HepG2 (cell line): ENCODE results near the gene FBN2. TPM values are rescaled to one million over a fixed set of nuclear protein-coding genes. Genes with fewer than 3 reads are reported as not detected.

Source experiments
- ATAC-seq: fragments of 200-7000 bp; cut with Tn5 transposase; 3 replicates; pipeline ENCODE4 v1.9.1; 2020; ENCODE audit warnings: mild to moderate bottlenecking, moderate library complexity
- BruUV-seq: library from RNA; stranded (reverse); fragments of 400-500 nt; replicated peaks from 2 replicates; lab custom pipeline; 2021; lab: Mats Ljungman, UMichigan
- CTCF ChIA-PET: fragments of 300-600 bp; formaldehyde crosslinking; extraction: SDS; loops from one replicate; lab custom pipeline; 2021; ENCODE audit warnings: low total read pairs, inconsistent platforms, low intra/inter-chr PET ratio; lab: Yijun Ruan, JAX
- POLR2A ChIA-PET: fragments of 350-600 bp; sonication (Branson Sonifier 250); formaldehyde crosslinking; loops from one replicate; lab custom pipeline; 2020; ENCODE audit warnings: antibody characterized with exemption, inconsistent platforms; lab: Yijun Ruan, JAX
- DNase-seq: peaks from one replicate; pipeline ENCODE4 v3.0.0-alpha.2; 2015; ENCODE audit warnings: low spot score
- FAIRE-seq: peaks from 3 replicates; lab custom pipeline; 2011; peaks lifted over from hg19 to GRCh38; lab: Jason Lieb, UNC
- H2AFZ ChIP-seq: one replicate; pipeline ENCODE4 v1.6.1; 2011; ENCODE audit warnings: low read length, inconsistent platforms
- H3K27ac ChIP-seq: fragments of 300-600 bp; 3 replicates; pipeline ENCODE4 v1.8.0; 2011; ENCODE audit warnings: mixed run types, mild to moderate bottlenecking, mixed read lengths, low read length, inconsistent platforms; ENCODE audit not compliant: insufficient read depth; ENCODE audit errors: extremely low read length
- H3K27me3 ChIP-seq, 2 experiments: fragments of 200-600 bp in 1 of 2; 2 replicates in 1 of 2; 3 replicates in 1 of 2; pipeline versions ENCODE4 v1.6.0 to v1.8.0; 2011; ENCODE audit warnings: low read length in 2 of 2, mild to moderate bottlenecking in 2 of 2, moderate library complexity in 2 of 2, inconsistent platforms in 1 of 2; ENCODE audit not compliant: insufficient read depth in 2 of 2, control insufficient read depth in 1 of 2
- H3K36me3 ChIP-seq, 2 experiments: fragments of 200-600 bp in 1 of 2; replicated peaks in 1 of 2; 2 replicates in 1 of 2; 3 replicates in 1 of 2; pipeline versions ENCODE4 v1.5.1 to v1.8.0; 2011; ENCODE audit warnings: low read length in 2 of 2, inconsistent platforms in 1 of 2; ENCODE audit not compliant: insufficient read depth in 2 of 2, control insufficient read depth in 1 of 2
- H3K4me1 ChIP-seq: 2 replicates; pipeline ENCODE4 v1.5.1; 2012; ENCODE audit warnings: low read length, inconsistent platforms; ENCODE audit not compliant: insufficient read depth
- H3K4me2 ChIP-seq: 2 replicates; pipeline ENCODE4 v1.6.0; 2011; ENCODE audit warnings: low read depth, low read length, inconsistent platforms
- H3K4me3 ChIP-seq, 3 experiments: fragments of 200-600 bp in 1 of 3; sonication (generic), shearing (Covaris generic) in 1 of 3; replicated peaks in 1 of 3; 2 replicates each; pipeline ENCODE4 v1.5.1; 2011 to 2016; ENCODE audit warnings: low read length in 3 of 3, inconsistent platforms in 2 of 3, low read depth in 2 of 3, mild to moderate bottlenecking in 2 of 3, control low read depth in 1 of 3, mixed read lengths in 1 of 3; ENCODE audit not compliant: insufficient read depth in 1 of 3
- H3K79me2 ChIP-seq: one replicate; pipeline ENCODE4 v1.6.1; 2011; ENCODE audit warnings: low read length, inconsistent platforms; ENCODE audit not compliant: insufficient read depth
- H3K9ac ChIP-seq: 2 replicates; pipeline ENCODE4 v1.6.0; 2011; ENCODE audit warnings: mild to moderate bottlenecking, low read depth, low read length, inconsistent platforms; ENCODE audit not compliant: insufficient read depth
- H3K9me3 ChIP-seq: 2 replicates; pipeline ENCODE4 v1.5.1; 2012; ENCODE audit warnings: mild to moderate bottlenecking, low read length
- H4K20me1 ChIP-seq: 2 replicates; pipeline ENCODE4 v1.6.0; 2011; ENCODE audit warnings: inconsistent platforms, mild to moderate bottlenecking, low read length, moderate library complexity; ENCODE audit not compliant: insufficient read depth
- NFE2 ChIP-seq: sonication (generic); formaldehyde crosslinking; IDR thresholded peaks from 2 replicates; pipeline ENCODE4 v1.4.0; 2020; ENCODE audit warnings: missing genetic modification reagents
- ZFP36L2 ChIP-seq: sonication (generic); formaldehyde crosslinking; IDR thresholded peaks from 2 replicates; pipeline ENCODE4 v1.4.0; 2020; ENCODE audit warnings: missing genetic modification reagents
- ZFP41 ChIP-seq: sonication (generic); formaldehyde crosslinking; IDR thresholded peaks from 2 replicates; pipeline ENCODE4 v1.4.0; 2020; ENCODE audit warnings: mild to moderate bottlenecking, missing genetic modification reagents, borderline replicate concordance
- ZNF607 ChIP-seq: sonication (generic); formaldehyde crosslinking; IDR thresholded peaks from 2 replicates; pipeline ENCODE4 v1.5.1; 2020; ENCODE audit warnings: missing genetic modification reagents, mild to moderate bottlenecking, borderline replicate concordance
- WGBS: methylation state at CpG from one replicate; pipeline ENCODE4 v1.1.6; 2017; ENCODE audit warnings: low lambda C conversion rate; 5-methylcytosine and 5-hydroxymethylcytosine counted together
- in situ Hi-C: cut with HindIII; loops from 2 replicates; pipeline ENCODE4 v1.10.0; 2017; ENCODE audit warnings: low pct_unique_long_range_greater_than_20kb; ENCODE audit not compliant: extremely low pct_ligation_motif_present
- intact Hi-C: fragments of 100-400 bp; cut with micrococcal nuclease; formaldehyde crosslinking; loops from one replicate; pipeline ENCODE4 v1.10.0; 2022; ENCODE audit not compliant: unreplicated experiment
- polyA plus RNA-seq, 8 experiments: library from polyadenylated mRNA; depleted of rRNA in 3 of 8; stranded (reverse) in 7 of 8; unstranded in 1 of 8; fragments of >200 nt; fragmentation: Illumina TruSeq in 4 of 8; extraction: Trizol in 4 of 8; gene quantifications; 2 replicates each; pipeline versions ENCODE4 v1.2.1 to v1.2.3, GENCODE V29; 2011 to 2016; ENCODE audit warnings: low read depth in 4 of 8, missing spikeins in 1 of 8, mixed read lengths in 1 of 8; ENCODE audit not compliant: insufficient read depth in 1 of 8
- total RNA-seq, 5 experiments: library from RNA; depleted of rRNA; stranded (reverse); fragments of >200 nt; fragmentation: Illumina TruSeq; extraction: Trizol; gene quantifications; 2 replicates each; pipeline ENCODE4 v1.2.3, GENCODE V29; 2016; ENCODE audit warnings: low read depth in 1 of 5
- TF ChIP-seq, protein P1 (sequence below): sonication (generic); formaldehyde crosslinking; IDR thresholded peaks from 2 replicates; pipeline ENCODE4 v1.4.0; 2020; ENCODE audit warnings: mild to moderate bottlenecking, missing genetic modification reagents
- TF ChIP-seq, protein P2 (sequence below), 2 experiments: sonication (generic) in 1 of 2; formaldehyde crosslinking in 1 of 2; IDR thresholded peaks; 2 replicates each; pipeline versions ENCODE4 v1.5.1 to v1.6.1; 2011 to 2020; ENCODE audit warnings: borderline replicate concordance in 1 of 2, low read depth in 1 of 2, low read length in 1 of 2, mild to moderate bottlenecking in 1 of 2, missing genetic modification reagents in 1 of 2, moderate library complexity in 1 of 2
- TF ChIP-seq, protein P3 (sequence below): sonication (generic); formaldehyde crosslinking; IDR thresholded peaks from 2 replicates; pipeline ENCODE4 v1.9.0; 2021; ENCODE audit warnings: missing genetic modification reagents, mild to moderate bottlenecking, borderline replicate concordance

The FBN2 gene
- total and polyA plus RNA-seq, 2 of the 13 experiments (the other 11 are each of a cell fraction or from before 2014, with no cell fraction given): not detected

DNA sequence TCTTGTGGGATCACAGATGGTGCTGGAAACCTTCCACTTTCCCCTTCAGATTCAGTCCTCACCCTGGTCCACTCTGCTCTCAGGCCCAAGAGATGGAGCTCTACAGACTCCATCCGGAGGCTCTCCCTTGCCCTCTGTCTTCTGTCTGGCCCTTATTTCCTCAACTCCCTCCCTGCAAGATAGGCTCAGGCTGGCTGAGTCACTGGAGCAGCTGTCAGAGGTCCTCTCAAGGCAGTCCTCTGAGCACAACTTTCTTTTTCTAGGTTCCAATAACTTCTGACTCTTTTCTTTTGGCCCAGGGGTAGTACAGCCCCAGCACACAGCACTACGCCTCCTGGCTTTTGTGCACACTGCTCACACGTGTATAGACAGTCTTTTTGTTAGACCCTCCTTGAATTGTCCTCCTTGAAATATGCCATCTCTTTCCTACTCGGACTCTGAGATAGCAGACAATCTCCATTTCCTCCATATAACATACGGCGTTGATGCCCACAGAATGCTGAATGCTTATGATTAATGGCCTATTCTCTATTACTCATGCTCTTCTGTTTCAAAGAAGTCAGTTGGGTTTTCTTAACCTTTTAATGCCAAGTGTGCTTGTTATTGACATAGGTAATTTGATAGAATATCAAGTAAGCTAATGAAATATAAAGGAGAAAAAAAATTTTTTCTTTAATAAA, 261.4 kb downstream of the FBN2 start:
- Histone ChIP-seq H3K36me3 (no peaks in the 10 kb centered on the region), H3K79me2 (no peaks in the 10 kb centered on the region), H4K20me1 (no peaks in the 10 kb centered on the region), H3K4me1 (no peaks in the 10 kb centered on the region), H2AFZ (no peak overlapping the region), H3K4me2 (no peak overlapping the region), H3K9ac (no peak overlapping the region), H3K27ac (no peak overlapping the region), H3K9me3 (no peaks in the 10 kb centered on the region), H3K4me3 (no peak overlapping the region), H3K27me3 (no peaks in the 10 kb centered on the region)
- in situ Hi-C loops: no loop called here
- FAIRE-seq: no peak
- no peak for ATAC-seq
- TF ChIP-seq NFE2 (CRISPR knock-in tag): no peak
- TF ChIP-seq, protein P1, sequence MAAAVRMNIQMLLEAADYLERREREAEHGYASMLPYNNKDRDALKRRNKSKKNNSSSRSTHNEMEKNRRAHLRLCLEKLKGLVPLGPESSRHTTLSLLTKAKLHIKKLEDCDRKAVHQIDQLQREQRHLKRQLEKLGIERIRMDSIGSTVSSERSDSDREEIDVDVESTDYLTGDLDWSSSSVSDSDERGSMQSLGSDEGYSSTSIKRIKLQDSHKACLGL (CRISPR knock-in tag): no peak
- no peak for TF ChIP-seq ZFP36L2
- TF ChIP-seq ZFP41 (CRISPR knock-in tag): no peak
- no peak for TF ChIP-seq ZNF607
- TF ChIP-seq, protein P2, sequence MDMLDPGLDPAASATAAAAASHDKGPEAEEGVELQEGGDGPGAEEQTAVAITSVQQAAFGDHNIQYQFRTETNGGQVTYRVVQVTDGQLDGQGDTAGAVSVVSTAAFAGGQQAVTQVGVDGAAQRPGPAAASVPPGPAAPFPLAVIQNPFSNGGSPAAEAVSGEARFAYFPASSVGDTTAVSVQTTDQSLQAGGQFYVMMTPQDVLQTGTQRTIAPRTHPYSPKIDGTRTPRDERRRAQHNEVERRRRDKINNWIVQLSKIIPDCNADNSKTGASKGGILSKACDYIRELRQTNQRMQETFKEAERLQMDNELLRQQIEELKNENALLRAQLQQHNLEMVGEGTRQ (IDR thresholded peaks at IDR 0.05; ENCODE audit: low read depth, low read length): no peak
- TF ChIP-seq, protein P2 (CRISPR knock-in tag; IDR thresholded peaks at IDR 0.05; ENCODE audit: borderline replicate concordance): no peak
- TF ChIP-seq, protein P3, sequence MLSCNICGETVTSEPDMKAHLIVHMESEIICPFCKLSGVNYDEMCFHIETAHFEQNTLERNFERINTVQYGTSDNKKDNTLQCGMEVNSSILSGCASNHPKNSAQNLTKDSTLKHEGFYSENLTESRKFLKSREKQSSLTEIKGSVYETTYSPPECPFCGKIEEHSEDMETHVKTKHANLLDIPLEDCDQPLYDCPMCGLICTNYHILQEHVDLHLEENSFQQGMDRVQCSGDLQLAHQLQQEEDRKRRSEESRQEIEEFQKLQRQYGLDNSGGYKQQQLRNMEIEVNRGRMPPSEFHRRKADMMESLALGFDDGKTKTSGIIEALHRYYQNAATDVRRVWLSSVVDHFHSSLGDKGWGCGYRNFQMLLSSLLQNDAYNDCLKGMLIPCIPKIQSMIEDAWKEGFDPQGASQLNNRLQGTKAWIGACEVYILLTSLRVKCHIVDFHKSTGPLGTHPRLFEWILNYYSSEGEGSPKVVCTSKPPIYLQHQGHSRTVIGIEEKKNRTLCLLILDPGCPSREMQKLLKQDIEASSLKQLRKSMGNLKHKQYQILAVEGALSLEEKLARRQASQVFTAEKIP: no peak
- ChIA-PET POLR2A (no interaction called here), CTCF (no interaction called here)
- BruUV-seq: no TSS peak
- intact Hi-C loops: no loop called here
- DNase-seq: no peak
- 8% methylated on average over 6 of the region's 6 CpGs for WGBS
